ENCODE results near the gene ITPK1.

The ITPK1 gene

GRCh38 chr14:92988786-92989755 is 126.7 kb downstream of the ITPK1 start:
- DNase-seq (ENCODE audit: low spot score): no peak

GRCh38 chr14:92987713-92988510 is 127.8 kb downstream of the ITPK1 start:
- no peak for DNase-seq (ENCODE audit: low spot score)

GRCh38 chr14:92987148-92987570 is 128.6 kb downstream of the ITPK1 start:
- DNase-seq (ENCODE audit: low spot score): no peak

- peak; percentile 58 for DNase-seq (ENCODE audit: low spot score)
These were observed 129.2 kb downstream of the ITPK1 start for GRCh38 chr14:92986254-92987147.

GRCh38 chr14:92985521-92985920 is 130.2 kb downstream of the ITPK1 start:
- DNase-seq (ENCODE audit: low spot score): no peak

GRCh38 chr14:92984896-92985295 is 130.8 kb downstream of the ITPK1 start:
- DNase-seq (ENCODE audit: low spot score): peak; percentile 42

GRCh38 chr14:92984082-92984788 is 131.5 kb downstream of the ITPK1 start:
- no peak for DNase-seq (ENCODE audit: low spot score)

- DNase-seq (ENCODE audit: low spot score): no peak
These were observed 132.8 kb downstream of the ITPK1 start for GRCh38 chr14:92982956-92983355.

- no peak for DNase-seq (ENCODE audit: low spot score)
These were observed 134.0 kb downstream of the ITPK1 start for GRCh38 chr14:92981726-92982125.

- DNase-seq (ENCODE audit: low spot score): no peak
These were observed 134.9 kb downstream of the ITPK1 start for GRCh38 chr14:92980866-92981265.

- no peak for DNase-seq (ENCODE audit: low spot score)
These were observed 137.3 kb downstream of the ITPK1 start for GRCh38 chr14:92978229-92979021.

- DNase-seq (ENCODE audit: low spot score): no peak
These were observed 139.5 kb downstream of the ITPK1 start for GRCh38 chr14:92976268-92976667.

- no peak for DNase-seq (ENCODE audit: low spot score)
These were observed 141.0 kb downstream of the ITPK1 start for GRCh38 chr14:92974541-92975345.

- DNase-seq (ENCODE audit: low spot score): no peak
These were observed 141.8 kb downstream of the ITPK1 start for GRCh38 chr14:92973798-92974372.

- peak; percentile 50 for DNase-seq (ENCODE audit: low spot score)
These were observed 142.4 kb downstream of the ITPK1 start for GRCh38 chr14:92973261-92973797.

GRCh38 chr14:92971601-92972180 is 144.0 kb downstream of the ITPK1 start:
- DNase-seq (ENCODE audit: low spot score): no peak

GRCh38 chr14:92970271-92970670 is 145.5 kb downstream of the ITPK1 start:
- no peak for DNase-seq (ENCODE audit: low spot score)

GRCh38 chr14:92969871-92970270 is 145.9 kb downstream of the ITPK1 start:
- DNase-seq (ENCODE audit: low spot score): no peak

All from HuH-7 (cell line).